Activated B cell treated with CpG ODN at 0.5 μM for 24 hours (primary cell): ENCODE data around the gene GLT8D1. TPM values are rescaled to one million over a fixed set of nuclear protein-coding genes. Genes with fewer than 3 reads are reported as not detected.

Experiments used
- ATAC-seq: fragments of 200-7000 bp; cut with Tn5 transposase; one replicate; pipeline ENCODE4 v1.10.0; 2021; ENCODE audit warnings: low read depth, mild to moderate bottlenecking, moderate library complexity
- CTCF ChIA-PET: fragments of 350-600 bp; sonication (Branson Sonifier 250); formaldehyde crosslinking; loops from one replicate; lab custom pipeline; 2021; ENCODE audit warnings: antibody characterized with exemption; lab: Charles Lee
- POLR2A ChIA-PET: fragments of 350-600 bp; sonication (Branson Sonifier 250); formaldehyde crosslinking; loops from one replicate; lab custom pipeline; 2021; ENCODE audit warnings: antibody characterized with exemption; lab: Charles Lee
- DNase-seq: peaks from one replicate; pipeline ENCODE4 v3.0.0; 2022
- H3K27ac Mint-ChIP-seq: one replicate; pipeline ENCODE4 v1.8.0; 2020; ENCODE audit warnings: mixed read lengths
- H3K27me3 Mint-ChIP-seq: one replicate; pipeline ENCODE4 v1.8.0; 2021; ENCODE audit warnings: mixed read lengths
- H3K36me3 Mint-ChIP-seq: one replicate; pipeline ENCODE4 v1.8.0; 2021; ENCODE audit warnings: low read depth, mixed read lengths
- H3K4me1 Mint-ChIP-seq: one replicate; pipeline ENCODE4 v1.8.0; 2021; ENCODE audit warnings: mixed read lengths
- H3K4me3 Mint-ChIP-seq: one replicate; pipeline ENCODE4 v1.8.0; 2020; ENCODE audit warnings: mild to moderate bottlenecking, mixed read lengths
- H3K9me3 Mint-ChIP-seq: one replicate; pipeline ENCODE4 v1.8.0; 2020; ENCODE audit warnings: mixed read lengths
- CTCF ChIP-seq: fragments of 200-600 bp; IDR thresholded peaks from one replicate; pipeline ENCODE4 v1.8.0; 2022; ENCODE audit warnings: antibody characterized with exemption, mild to moderate bottlenecking
- intact Hi-C: fragments of 100-400 bp; cut with micrococcal nuclease; formaldehyde crosslinking; loops from one replicate; pipeline ENCODE4 v1.15.1; 2024
- total RNA-seq: library from RNA; stranded (reverse); gene quantifications from 2 replicates; pipeline ENCODE4 v1.2.3, GENCODE V29; 2022

Gene GLT8D1
- total RNA-seq, 1 donor from 2014 or later = 22.2 TPM

GRCh38 chr3:52688266-52688665 is 17.3 kb downstream of the GLT8D1 start:
- Mint-ChIP-seq H3K4me1 (peaks cover 41% of the 10 kb centered on the region), H3K27me3 (no peaks in the 10 kb centered on the region), H3K36me3 (peaks cover 75% of the 10 kb centered on the region), H3K27ac (no peak overlapping the region), H3K4me3 (peak overlapping the region; percentile 19), H3K9me3 (no peaks in the 10 kb centered on the region)
- DNase-seq (no peak), ATAC-seq (no peak)
- ChIA-PET CTCF (no interaction called here), POLR2A (interaction anchor here (4.1 kb wide), 1 partner anchor 18 kb away, joined by 26 read pairs; the partner anchor contains the start of genes GLT8D1 and SPCS1)
- intact Hi-C loops = loop anchor here (5.0 kb wide), 3 partner anchors 401 to 1186 kb away; partner anchors contain the start of genes DCAF1, GLYCTK and RPL29
- no peak for TF ChIP-seq CTCF

GRCh38 chr3:52685709-52686691 is 19.6 kb downstream of the GLT8D1 start, which contains the start of the genes GNL3 and PBRM1:
Gene GNL3, plus strand, starts transcription at chr3:52686032. Its CDS starts 61 bp downstream, at chr3:52686093.
Gene PBRM1, minus strand, starts transcription at chr3:52685913.
- H3K4me3 Mint-ChIP-seq = peak within 1 kb of the TSS; percentile 96
- ChIA-PET CTCF (no interaction called here), POLR2A (interaction anchor here (1.0 to 4.1 kb wide), 6 partner anchors 10 to 357 kb away, joined by 3 to 26 read pairs (median 4); partner anchors contain the start of genes GLT8D1, NEK4, SPCS1 and UQCC5)
- no peaks in the 10 kb centered on the region for H3K27me3 Mint-ChIP-seq
- peak; percentile 92 for DNase-seq
- no peak for TF ChIP-seq CTCF
- H3K9me3 Mint-ChIP-seq = no peaks in the 10 kb centered on the region
- ATAC-seq = peak; percentile 89
- intact Hi-C loops = loop anchor here (1.0 to 5.0 kb wide), 8 partner anchors 8 to 1184 kb away; partner anchors contain the start of genes DCAF1, GLT8D1, GLYCTK and RPL29
- peaks cover 53% of the 10 kb centered on the region for H3K4me1 Mint-ChIP-seq
- H3K36me3 Mint-ChIP-seq = peaks cover 66% of the 10 kb centered on the region
- peak within 1 kb of the TSS; percentile 95 for H3K27ac Mint-ChIP-seq

- Mint-ChIP-seq H3K4me1 (peaks cover 56% of the 10 kb centered on the region), H3K9me3 (no peaks in the 10 kb centered on the region), H3K27me3 (no peaks in the 10 kb centered on the region), H3K36me3 (peaks cover 64% of the 10 kb centered on the region), H3K27ac (peak overlapping the region; percentile 94), H3K4me3 (peak overlapping the region; percentile 92)
- POLR2A ChIA-PET = interaction anchor here (0.6 to 4.1 kb wide), 5 partner anchors 21 to 364 kb away, joined by 3 to 26 read pairs (median 4); partner anchors contain the start of genes GLT8D1, SPCS1 and UQCC5
- no peak for TF ChIP-seq CTCF
- ATAC-seq (peak; percentile 80), DNase-seq (peak; percentile 82)
- intact Hi-C loops = loop anchor here (1.0 to 5.0 kb wide), 4 partner anchors 86 to 1183 kb away; partner anchors contain the start of genes DCAF1, GLYCTK and RPL29
- CTCF ChIA-PET = no interaction called here
Observed at GRCh38 chr3:52685285-52685708, 20.3 kb downstream of the GLT8D1 start.

GRCh38 chr3:52684184-52684583 is 21.4 kb downstream of the GLT8D1 start:
- intact Hi-C loops = no loop called here
- CTCF ChIA-PET = no interaction called here
- ATAC-seq = no peak
- H3K4me1 Mint-ChIP-seq = peaks cover 58% of the 10 kb centered on the region
- peak overlapping the region; percentile 12 for H3K27ac Mint-ChIP-seq
- DNase-seq = no peak
- no peaks in the 10 kb centered on the region for H3K27me3 Mint-ChIP-seq
- no peak for TF ChIP-seq CTCF
- no peaks in the 10 kb centered on the region for H3K9me3 Mint-ChIP-seq
- peaks cover 64% of the 10 kb centered on the region for H3K36me3 Mint-ChIP-seq
- peak overlapping the region; percentile 69 for H3K4me3 Mint-ChIP-seq
- POLR2A ChIA-PET = no interaction called here
